SIG-M5 treated with dmso at 0.1 percent for 504 hours (cell line): ENCODE measurements around the gene ALDH5A1.
A peak's percentile ranks its signal among the peaks of the same experiment; 100 is the strongest.

Experiments used
- DNase-seq: peaks from one replicate; lab custom pipeline; 2025; ENCODE audit not compliant: unreplicated experiment; lab: John Stamatoyannopoulos, UW

The ALDH5A1 gene

DNA sequence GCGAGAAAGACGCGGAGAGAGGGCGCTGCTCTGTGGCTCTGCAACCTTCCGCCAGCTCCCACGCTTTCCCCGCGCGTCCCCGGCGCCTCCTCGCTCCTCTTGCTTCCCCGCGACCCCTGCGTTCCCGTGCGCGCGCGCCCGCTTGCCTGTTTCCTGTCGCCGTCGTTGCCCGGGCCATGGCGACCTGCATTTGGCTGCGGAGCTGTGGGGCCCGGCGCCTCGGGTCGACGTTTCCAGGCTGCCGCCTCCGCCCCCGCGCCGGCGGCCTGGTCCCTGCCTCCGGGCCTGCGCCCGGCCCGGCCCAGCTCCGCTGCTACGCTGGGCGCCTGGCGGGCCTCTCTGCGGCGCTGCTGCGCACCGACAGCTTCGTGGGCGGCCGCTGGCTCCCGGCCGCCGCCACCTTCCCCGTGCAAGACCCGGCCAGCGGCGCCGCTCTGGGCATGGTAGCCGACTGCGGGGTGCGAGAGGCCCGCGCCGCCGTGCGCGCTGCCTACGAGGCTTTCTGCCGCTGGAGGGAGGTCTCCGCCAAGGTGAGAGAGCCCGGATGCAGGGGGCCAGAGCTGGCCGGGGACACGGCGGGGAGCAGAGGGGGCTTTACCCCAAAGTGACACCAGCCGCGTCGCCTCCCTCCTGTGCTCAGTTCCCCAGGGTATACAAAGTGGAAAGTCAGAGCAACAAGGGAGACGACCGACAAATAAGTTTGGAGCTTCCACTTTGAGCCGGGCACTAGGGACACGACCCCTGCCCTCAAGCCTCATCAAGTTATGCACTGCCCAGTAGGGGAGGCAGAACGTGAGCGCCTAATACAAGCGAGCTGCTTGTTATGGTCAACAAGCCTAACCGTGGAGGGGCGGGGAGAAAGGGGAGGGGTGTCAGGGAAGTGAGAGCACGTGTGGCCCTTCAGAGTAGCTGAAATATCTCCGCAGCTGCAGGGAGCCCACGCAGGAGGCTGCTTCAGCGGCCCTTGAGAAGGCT, at the start of gene ALDH5A1:
Gene ALDH5A1 (plus strand): TSS at position 149 of the 975 bp plus-strand sequence. CDS start 28 bp downstream, at position 177.
- DNase-seq: peak; percentile 64

DNA sequence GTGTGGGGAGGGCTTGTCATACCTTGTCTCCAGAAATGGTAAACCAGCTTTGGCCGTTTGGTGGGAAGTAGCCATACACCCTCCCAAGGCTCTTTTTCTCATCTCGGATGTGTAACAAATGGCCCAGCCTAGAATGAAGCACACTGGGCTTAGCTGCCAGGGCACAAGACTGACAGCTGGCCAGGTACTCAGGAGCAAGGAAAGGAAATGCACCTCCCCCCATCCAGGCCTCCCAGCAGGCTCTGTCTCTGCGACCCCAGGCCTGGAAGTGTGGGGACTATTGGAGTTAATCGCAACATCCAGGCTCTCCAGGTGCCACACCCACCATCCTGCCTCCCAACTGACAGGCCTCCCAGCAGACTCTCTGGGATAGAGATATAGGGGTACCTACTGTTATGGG, 49.1 kb upstream of the ALDH5A1 start:
- no peak for DNase-seq

DNA sequence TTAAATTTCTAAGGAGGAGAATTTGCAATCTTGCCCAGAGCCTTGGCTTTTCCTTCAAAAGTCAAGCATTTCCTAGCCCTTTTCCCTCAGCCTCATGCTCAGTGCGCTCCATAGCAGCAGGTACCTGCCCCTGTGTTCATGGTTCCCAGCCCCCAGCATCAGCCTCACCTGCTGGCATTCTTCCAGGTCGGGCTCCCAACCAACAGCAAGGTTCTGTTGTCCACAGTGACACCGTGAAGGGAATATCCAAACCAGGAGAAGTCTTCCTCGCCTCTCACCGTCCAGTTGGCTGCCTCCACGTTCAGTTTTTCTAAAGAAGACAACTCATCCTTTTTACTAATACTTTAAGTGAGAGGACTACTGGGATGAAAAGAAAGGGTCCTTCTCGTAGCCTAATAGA, 48.1 kb upstream of the ALDH5A1 start:
- no peak for DNase-seq

DNA sequence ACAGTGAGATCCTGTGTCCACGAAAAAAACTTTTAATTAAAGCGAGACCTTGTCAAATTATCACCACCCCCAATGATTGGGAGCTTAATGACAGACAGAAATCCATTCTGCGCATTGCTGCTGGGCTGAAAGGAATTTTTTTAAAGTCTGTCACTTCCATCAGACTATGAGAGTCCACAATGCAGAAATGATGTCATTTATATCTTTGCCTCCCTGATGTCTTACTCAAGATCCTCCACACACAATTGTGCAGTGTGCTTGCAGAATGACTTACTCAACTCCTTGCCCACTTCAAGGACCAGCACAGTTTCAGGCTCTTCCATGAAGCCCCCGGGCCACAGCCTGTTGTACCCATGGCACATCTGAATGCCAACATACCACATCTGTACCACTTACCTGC, 46.4 kb upstream of the ALDH5A1 start:
- DNase-seq: no peak

DNA sequence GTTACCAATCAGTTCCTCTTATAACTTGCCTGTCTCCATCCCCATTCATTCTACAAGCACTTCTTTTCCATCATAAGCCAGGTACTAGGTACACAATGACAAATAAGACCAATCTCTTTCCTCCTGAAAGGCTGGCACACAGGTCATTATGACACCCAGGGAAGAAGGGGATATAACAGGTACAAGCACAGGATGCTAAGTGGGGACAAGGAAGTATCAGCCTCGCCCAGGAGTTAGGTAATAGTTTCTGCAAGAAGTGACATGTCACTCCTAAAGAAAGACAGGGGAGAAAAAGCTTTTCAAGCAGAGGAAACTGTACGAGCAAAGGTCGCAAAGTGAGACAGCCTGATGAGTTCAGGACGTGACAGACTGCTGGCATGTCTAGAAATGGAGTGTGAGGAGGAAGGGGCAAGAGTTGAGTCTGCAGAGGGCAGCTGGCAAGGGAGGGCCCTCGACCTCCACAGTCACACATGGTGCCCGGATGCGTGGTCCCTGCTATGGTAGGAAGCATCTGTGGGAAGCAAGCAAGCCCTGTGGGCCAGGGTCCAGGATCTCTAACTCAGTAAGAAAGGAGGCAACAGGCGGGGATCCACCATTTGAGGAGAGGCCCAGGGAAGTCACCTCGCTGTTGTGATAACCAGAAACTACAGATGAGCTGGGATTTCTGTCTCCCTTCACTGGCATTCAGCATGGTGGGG, 45.8 kb upstream of the ALDH5A1 start:
- no peak for DNase-seq

DNA sequence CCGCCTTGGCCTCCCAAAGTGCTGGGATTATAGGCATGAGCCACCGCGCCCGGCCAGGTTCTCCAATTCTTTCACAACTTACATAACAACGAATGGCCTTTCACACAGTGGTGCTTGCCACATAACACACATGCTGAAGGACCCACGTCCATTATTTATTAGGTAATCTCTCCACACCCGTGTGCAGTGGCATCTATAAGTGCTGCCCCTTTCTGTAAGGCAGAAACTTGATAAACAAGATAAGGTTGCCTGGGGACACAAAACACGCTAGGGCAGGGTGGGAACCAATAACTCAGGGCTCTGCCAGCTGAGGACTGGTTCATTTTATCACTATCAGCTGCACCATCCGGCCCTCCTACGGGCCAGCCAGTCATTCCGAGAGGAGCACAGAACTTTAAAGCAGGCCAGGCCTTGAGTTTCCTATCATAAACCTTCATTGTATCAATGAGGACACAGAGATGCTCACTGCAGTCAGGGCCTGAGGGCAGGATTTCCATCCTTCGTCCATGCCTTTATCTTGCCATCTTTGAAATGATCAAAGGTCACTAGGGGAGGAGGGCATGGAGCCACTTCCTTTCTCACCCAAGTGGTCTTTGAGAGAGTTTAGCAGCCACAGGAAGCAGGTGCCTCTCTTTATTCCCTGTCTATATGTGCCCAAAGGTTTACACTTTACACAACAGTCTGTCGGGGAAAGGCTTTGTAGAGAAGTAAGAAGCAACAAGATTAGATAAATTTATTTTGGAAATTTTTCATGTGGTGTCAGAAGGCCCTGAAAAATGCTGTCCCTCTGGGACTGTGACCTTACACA, 43.0 kb upstream of the ALDH5A1 start:
- DNase-seq: no peak

DNA sequence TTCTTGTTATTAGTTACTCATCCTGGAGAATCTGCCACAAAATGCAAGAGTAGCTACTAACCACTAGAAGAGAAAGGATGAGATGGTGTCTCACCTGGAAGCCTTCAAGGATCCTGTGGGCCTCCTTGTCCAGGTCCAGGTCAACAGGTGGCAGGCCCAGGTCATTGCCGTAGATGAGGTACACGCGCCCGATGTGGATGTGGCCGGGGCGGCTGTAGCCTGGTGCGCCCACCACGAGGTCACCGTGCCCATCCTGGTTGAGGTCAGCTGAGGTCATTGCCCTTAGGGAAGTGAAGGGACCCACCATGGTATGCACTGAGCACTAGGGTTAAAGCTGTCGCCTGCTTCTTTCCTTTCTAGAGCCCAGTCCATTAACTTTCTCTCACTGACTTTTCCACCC, 40.8 kb upstream of the ALDH5A1 start:
- no peak for DNase-seq

DNA sequence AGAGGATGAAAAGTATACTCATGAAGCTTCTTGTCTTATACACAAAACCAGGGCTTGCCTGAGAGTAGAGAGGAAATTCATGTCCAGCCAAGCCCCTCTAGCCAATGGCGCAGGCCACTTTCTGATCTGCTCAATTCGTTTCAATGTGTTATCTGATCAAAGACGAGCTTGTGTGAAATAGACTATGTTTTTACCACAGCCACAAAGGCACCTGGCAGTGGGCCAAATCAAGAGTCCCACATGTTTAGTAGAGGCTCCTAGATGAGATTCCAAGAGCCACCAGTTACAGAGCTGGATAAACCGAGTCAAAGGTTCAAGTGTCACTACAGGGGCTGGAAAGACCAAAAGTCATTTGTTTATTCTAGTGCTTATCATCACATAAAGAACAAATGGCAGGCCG, 40.3 kb upstream of the ALDH5A1 start:
- DNase-seq: no peak

DNA sequence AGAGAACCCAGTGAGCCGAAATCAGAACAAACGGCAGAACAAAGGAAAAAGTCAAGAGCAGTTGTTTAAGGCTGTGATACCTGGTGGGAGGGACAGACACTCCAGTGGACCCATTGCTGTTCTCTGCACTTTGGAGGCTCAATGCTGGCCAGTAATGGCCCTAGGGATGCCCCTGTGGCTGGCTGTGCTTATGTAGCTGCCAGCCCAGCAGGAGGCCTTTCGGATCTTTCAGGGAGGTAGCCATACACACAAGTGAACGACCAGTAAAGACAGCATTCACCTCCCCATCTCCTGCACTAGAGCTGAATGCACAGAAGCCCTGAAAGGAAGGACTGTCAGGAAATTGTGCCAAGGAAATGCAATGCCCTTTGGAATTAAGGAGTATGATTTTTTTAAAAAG, 39.7 kb upstream of the ALDH5A1 start:
- no peak for DNase-seq

DNA sequence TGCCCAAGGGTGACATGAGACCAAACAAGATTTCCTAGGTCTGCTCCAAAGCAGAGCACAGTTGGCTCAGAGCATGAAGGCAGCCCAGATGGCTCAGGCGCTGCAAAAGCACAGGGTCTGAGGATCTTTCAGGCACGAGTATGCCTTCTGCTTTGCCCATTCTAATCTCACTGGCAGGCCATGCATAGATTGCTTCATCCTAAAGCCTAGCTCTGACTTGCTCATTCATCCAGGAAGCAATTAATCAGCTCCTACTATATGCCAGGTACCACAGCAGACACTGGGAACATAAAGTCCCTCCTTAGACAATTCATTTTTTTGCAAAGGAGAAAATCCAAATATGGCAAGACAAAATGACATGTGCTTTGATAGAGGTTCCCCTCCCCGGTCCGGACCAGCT, 36.6 kb upstream of the ALDH5A1 start:
- DNase-seq: no peak

DNA sequence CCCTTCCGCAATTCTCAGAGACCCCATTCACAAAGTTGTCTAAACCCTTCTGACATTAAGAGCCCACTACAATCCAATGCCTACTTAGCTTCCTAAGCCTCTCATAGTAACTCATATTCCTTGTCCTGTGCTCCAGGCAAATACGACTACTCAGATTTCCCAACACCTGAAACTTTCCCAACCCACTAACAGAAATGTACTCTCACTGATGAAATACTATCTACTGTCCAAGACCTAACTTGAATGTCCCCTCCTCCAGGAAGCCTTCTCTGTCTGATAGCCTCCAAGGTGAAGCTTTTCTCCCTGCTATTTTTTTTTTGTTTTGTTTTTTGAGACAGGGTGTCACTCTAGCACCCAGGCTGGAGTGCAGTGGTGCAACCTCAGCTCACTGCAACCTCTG, 35.8 kb upstream of the ALDH5A1 start:
- DNase-seq: no peak

DNA sequence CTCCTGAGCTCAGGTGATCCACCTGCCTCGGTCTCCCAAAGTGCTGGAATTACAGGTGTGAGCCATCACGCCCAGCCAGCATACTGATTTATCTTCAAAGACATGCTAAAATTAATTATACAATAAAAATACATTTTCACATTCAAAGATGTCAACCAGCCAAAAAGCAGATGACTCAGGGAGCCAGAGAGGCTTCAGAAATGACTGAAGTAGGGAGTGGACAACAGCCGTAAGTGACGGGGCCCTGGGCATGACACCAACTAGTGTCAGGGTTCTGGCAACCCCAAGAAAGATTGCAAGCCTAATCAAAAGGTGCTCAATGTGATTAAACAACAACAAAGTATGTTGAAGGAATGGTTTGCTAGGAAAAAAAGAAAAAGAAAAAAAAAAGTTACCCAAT, 33.8 kb upstream of the ALDH5A1 start:
- DNase-seq: no peak

DNA sequence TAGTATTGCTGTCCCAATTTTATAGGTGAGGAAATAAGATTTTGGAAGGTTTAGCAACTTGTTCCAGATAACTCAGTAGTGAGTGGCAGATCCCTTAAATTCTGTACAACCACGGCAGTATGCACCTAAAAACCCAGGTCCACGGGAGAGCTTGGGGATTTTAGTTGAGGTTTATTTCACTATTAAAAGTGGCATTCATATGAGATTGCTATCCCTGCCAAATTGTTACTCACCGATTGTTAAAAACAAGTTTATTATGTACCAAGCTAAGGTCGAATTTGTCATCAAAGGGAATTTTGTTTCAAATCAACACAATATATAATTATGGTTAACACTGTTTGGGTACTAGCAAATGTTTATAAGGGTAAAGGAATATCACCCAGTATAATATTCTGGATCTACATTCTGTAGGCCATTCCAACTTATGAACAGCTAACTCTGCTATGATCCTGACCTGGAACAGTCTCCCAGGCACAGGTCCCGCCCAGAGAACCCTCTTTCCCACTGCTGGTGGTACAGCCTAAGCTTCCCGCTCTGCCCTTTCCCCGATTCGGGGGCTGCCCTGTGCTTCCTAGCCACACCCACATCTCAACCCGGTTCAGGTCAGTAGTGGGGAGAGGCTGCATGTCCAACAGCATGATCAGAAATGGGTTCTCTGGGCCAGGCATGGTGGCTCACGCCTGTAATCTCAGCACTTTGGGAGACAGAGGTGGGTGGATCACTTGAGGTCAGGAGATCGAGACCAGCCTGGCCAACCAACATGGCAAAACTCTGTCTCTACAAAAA, 30.3 kb upstream of the ALDH5A1 start:
- DNase-seq: no peak

DNA sequence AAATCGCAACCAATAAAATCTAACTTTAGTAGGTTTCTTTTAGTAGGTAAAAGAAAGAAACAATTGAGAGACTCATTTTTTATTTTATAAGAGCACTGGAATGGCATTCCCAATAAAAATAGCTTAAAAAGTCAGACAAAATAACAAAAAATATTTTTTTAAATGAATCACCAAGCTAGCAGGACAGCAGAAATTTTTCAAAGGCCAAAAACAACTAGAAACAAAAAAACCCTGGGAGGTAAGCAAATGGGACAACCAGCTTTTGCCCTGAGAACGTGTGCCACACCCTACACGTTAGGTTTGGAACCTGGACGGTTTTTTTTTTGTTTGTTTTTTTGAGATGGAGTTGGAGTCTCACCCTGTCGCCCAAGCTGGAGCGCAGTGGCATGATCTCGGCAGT, 25.0 kb upstream of the ALDH5A1 start:
- no peak for DNase-seq

DNA sequence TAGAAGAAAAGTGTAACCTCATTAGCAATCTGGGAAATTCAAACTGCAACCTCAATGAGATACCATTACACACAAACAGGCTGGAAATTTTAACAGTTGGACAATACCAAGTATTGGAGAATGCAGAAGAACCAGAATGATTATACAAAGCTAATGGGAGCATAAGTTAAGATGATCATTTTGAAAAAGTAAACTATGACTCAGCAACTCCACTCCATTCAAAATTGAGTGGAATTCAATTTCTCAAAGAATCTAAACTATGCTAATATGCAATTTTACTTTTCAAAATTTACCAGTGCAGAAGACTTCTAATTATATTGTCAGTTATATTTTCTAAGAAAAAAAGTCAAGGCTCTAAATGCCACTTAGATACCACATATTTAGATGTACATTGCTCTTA, 22.6 kb upstream of the ALDH5A1 start:
- no peak for DNase-seq

DNA sequence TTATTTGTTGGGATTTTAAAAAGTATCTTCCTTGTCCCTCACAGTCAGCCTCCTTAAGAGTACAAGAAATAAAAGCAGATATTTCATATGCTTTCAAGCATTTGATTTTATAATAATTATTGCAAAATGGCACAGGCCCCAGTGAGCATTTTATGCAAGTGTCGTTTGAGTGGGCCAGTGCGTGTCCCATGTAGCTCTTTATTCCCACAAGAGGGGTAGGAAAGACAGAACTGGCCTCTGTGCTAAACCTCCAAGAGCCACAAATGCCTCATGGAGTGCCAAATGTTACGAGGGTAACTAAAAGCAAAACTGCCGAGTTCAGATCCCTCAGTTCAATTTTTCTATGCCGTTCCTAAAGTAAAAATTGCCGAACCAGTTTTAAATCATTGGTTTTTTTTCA, 18.1 kb upstream of the ALDH5A1 start:
- no peak for DNase-seq

DNA sequence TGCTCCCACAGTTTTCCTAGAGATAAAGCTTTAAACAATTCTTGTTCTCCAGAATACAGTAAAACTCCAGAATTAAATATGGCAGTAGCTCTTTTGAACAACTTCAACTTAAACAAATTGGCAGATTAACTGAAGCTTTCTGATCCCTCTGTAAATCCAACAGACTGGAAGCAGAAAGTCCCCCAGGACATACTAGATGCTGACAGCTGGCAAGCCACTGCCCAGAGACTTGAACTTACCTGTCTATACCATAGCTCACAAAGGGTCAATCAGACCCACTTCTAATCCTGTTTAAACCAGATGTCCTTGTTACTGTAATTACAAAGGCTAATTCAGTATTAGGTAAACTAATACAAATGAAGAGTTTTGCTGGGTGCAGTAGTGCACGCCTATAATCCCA, 17.7 kb upstream of the ALDH5A1 start:
- no peak for DNase-seq

DNA sequence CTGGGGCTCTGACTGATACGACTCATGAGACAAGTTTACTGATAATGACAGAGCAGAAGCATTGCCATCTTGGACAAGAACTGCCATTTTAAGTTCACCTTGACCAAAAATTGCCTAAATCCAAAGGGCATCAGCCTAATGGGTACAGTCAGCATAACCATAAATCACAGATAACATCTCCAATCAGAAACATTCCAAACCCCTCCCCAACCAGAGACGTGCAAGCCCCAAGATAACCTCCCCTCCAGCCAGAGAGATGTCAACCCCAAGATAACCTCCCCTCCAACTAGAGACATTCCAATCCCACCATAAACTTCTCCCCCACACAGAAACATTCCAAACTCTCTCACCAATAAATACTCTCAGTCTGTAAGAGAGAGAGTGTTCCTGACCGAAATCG, 15.9 kb upstream of the ALDH5A1 start:
- no peak for DNase-seq

DNA sequence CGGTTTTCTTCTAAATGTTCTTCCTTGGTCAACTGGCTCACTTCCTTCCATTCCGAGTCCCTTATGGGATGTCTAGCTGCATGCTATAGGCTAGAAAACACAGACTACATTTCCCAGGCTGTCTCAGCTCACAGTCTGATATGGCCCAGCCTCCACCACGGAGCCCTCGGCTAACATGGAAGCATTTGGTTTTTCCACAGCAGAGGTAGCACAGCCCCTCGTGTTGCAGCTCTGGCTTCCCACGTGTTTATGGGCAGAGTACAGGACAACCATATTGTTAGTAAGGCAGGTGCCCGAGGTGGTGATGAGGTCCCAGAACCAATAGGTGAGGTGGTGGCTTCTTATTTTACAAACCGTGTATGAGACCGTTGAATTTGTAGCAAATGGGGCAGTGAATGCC, 14.1 kb upstream of the ALDH5A1 start:
- DNase-seq: no peak

DNA sequence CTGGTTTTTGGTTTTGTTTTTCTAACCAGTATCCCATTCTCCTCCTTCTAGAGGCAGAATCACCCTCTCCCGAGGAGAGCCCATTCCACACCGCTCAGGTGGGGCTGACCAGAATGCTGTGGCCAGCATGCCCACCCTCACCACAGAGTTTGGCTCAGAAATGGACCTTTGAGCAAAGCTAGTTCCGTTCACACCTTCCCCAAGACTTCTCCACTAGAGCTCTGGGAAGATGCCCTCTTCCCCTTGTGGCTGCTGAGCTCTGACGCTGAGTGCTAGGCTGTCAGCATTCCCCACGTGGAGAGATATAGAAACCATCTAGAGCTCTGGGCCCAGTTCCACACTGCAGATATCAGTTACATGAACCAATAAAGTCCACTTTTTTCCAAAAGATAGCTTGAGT, 13.3 kb upstream of the ALDH5A1 start:
- no peak for DNase-seq
